Astrocyte of the hippocampus (primary cell): Measurements from ENCODE around the gene CA14.
"Not testable (repeated sequence)": the region's sequence is repeated elsewhere in the genome, so short reads cannot be mapped to it uniquely, and the experiment has no call there.

Experiments
- DNase-seq: peaks from one replicate; pipeline ENCODE4 v3.0.0; 2011; ENCODE audit warnings: low read depth, low spot score

The CA14 gene

GRCh38 chr1:150235852-150236613 is 21.5 kb upstream of the CA14 start, which contains the start of gene ANP32E:
TSS of gene ANP32E (minus strand) at chr1:150236112. CDS start at chr1:150235786, 326 bp downstream.
- peak; percentile 99 for DNase-seq

- no peak for DNase-seq
Observed at GRCh38 chr1:150236614-150237100, 20.9 kb upstream of the CA14 start.

GRCh38 chr1:150237176-150237575 is 20.4 kb upstream of the CA14 start:
- not testable (repeated sequence) for DNase-seq

GRCh38 chr1:150237746-150238145 is 19.8 kb upstream of the CA14 start:
- DNase-seq: no peak

- no peak for DNase-seq
Observed at GRCh38 chr1:150243003-150243402, 14.6 kb upstream of the CA14 start.

GRCh38 chr1:150249936-150250335 is 7.6 kb upstream of the CA14 start:
- DNase-seq: no peak

- DNase-seq: no peak
Observed at GRCh38 chr1:150256198-150256553, 1.4 kb upstream of the CA14 start.

- DNase-seq: peak; percentile 53
Observed at GRCh38 chr1:150256554-150257341, 826 bp upstream of the CA14 start.

- DNase-seq: no peak
Observed at GRCh38 chr1:150259217-150259616, 1.6 kb downstream of the CA14 start.

GRCh38 chr1:150259758-150260669 is 2.4 kb downstream of the CA14 start:
- DNase-seq: peak; percentile 50

- DNase-seq: no peak
Observed at GRCh38 chr1:150261367-150261766, 3.8 kb downstream of the CA14 start.

- DNase-seq: no peak
Observed at GRCh38 chr1:150262388-150263320, 5.1 kb downstream of the CA14 start.

GRCh38 chr1:150263549-150263948 is 6.0 kb downstream of the CA14 start:
- DNase-seq: no peak

- no peak for DNase-seq
Observed at GRCh38 chr1:150267896-150268295, 10.3 kb downstream of the CA14 start.

GRCh38 chr1:150268340-150268704 is 10.7 kb downstream of the CA14 start:
- peak; percentile 33 for DNase-seq

- peak; percentile 98 for DNase-seq
Observed at GRCh38 chr1:150268705-150269403, 11.3 kb downstream of the CA14 start, which contains the start of gene APH1A. TSS of gene APH1A (minus strand) at chr1:150269016. CDS start at chr1:150268810, 206 bp downstream.

- DNase-seq: no peak
Observed at GRCh38 chr1:150269451-150269850, 11.9 kb downstream of the CA14 start.

- DNase-seq: no peak
Observed at GRCh38 chr1:150271291-150271959, 13.9 kb downstream of the CA14 start.

GRCh38 chr1:150273311-150273710 is 15.7 kb downstream of the CA14 start:
- DNase-seq: no peak
